Esophagus squamous epithelium (tissue), 5 donors: ENCODE results near the gene MAN1C1. TPM values are rescaled to one million over a fixed set of nuclear protein-coding genes. Genes with fewer than 3 reads are reported as not detected.

Experiments
- DNase-seq: peaks from one replicate; lab custom pipeline; 2025; lab: John Stamatoyannopoulos, UW
- H3K27ac ChIP-seq, 4 donors: fragments of 200-600 bp; sonication (generic); one replicate each; pipeline ENCODE4 v1.5.1; 2016 to 2019; ENCODE audit warnings: mild to moderate bottlenecking in 1 of 4
- H3K27me3 ChIP-seq, 4 donors: fragments of 200-600 bp; sonication (generic); 1 replicate in 3 of 4; 2 replicates in 1 of 4; pipeline versions ENCODE4 v1.5.1 to v1.6.0; 2017 to 2021; ENCODE audit warnings: antibody characterized with exemption in 1 of 4
- H3K36me3 ChIP-seq, 3 donors: fragments of 200-600 bp; sonication (generic); one replicate each; pipeline ENCODE4 v1.5.1; 2016 to 2019
- H3K4me1 ChIP-seq, 3 donors: fragments of 200-600 bp; sonication (generic); one replicate each; pipeline ENCODE4 v1.5.1; 2017 to 2019
- H3K4me3 ChIP-seq, 4 donors: fragments of 200-600 bp; sonication (generic); 1 replicate in 3 of 4; 2 replicates in 1 of 4; pipeline ENCODE4 v1.5.1; 2016 to 2019; ENCODE audit warnings: mild to moderate bottlenecking in 2 of 4, moderate library complexity in 1 of 4
- H3K9me3 ChIP-seq, 3 donors: fragments of 200-600 bp; sonication (generic); one replicate each; pipeline ENCODE4 v1.5.1; 2016 to 2019
- CTCF ChIP-seq, 6 experiments: fragments of 450-650 bp in 4 of 6; fragments of 200-600 bp in 2 of 6; sonication (generic) in 2 of 6; IDR thresholded peaks; one replicate each; pipeline ENCODE4 v1.5.1; 2016 to 2019; ENCODE audit warnings: antibody characterized with exemption in 6 of 6, mild to moderate bottlenecking in 4 of 6, moderate library complexity in 4 of 6
- POLR2A ChIP-seq, 4 donors: fragments of 450-650 bp; IDR thresholded peaks; one replicate each; pipeline ENCODE4 v1.6.1; 2017; ENCODE audit warnings: antibody characterized with exemption in 4 of 4, mild to moderate bottlenecking in 4 of 4, moderate library complexity in 3 of 4
- WGBS, 2 donors: methylation state at CpG; one replicate each; pipeline ENCODE4 v1.1.5; 2018; 5-methylcytosine and 5-hydroxymethylcytosine counted together
- intact Hi-C: fragments of 100-400 bp; cut with DNase I; formaldehyde crosslinking; loops from one replicate; pipeline ENCODE4 v1.15.0; 2022
- total RNA-seq, 4 donors: library from RNA; depleted of rRNA; stranded (reverse); fragments of >200 nt; gene quantifications; one replicate each; pipeline ENCODE4 v1.1.0, GENCODE V29; 2016
- donor health status: DM: yes; HTN: yes; CAD: no.

The MAN1C1 gene
- total RNA-seq, 4 donors from 2014 or later: 0.91 to 7.4 (median 3.8) TPM

- Histone ChIP-seq H3K27me3 (no peaks in the 10 kb centered on the region), H3K4me3 (no peak overlapping the region), H3K27ac (peak overlapping the region in 3 of 4 donors; percentile 85 to 93 (median 88)), H3K4me1 (peaks cover 35 to 75% (median 46%) of the 10 kb centered on the region in 3 donors), H3K9me3 (no peaks in the 10 kb centered on the region), H3K36me3 (peaks cover 0 to 11% (median 0%) of the 10 kb centered on the region in 3 donors)
- TF ChIP-seq CTCF (IDR thresholded peaks at IDR 0.05): no peak
- TF ChIP-seq POLR2A (IDR thresholded peaks at IDR 0.05): no peak
- WGBS, 2 donors: 59 to 67% methylated on average over 13 to 15 of the region's 18 CpGs
- intact Hi-C loops: no loop called here
- no peak for DNase-seq
Observed at GRCh38 chr1:25569597-25570396, 46.8 kb upstream of the MAN1C1 start.

GRCh38 chr1:25570798-25571521, 45.6 kb upstream of the MAN1C1 start:
- H3K4me1 ChIP-seq: peaks cover 35 to 63% (median 45%) of the 10 kb centered on the region in 3 donors
- no peaks in the 10 kb centered on the region for H3K36me3 ChIP-seq
- H3K4me3 ChIP-seq: no peak overlapping the region
- intact Hi-C loops: no loop called here
- H3K9me3 ChIP-seq: no peaks in the 10 kb centered on the region
- no peaks in the 10 kb centered on the region for H3K27me3 ChIP-seq
- 90 to 91% methylated on average over 7 to 8 of the region's 12 CpGs for WGBS, 2 donors
- TF ChIP-seq CTCF (IDR thresholded peaks at IDR 0.05) (no peak), POLR2A (IDR thresholded peaks at IDR 0.05) (no peak)
- DNase-seq: no peak
- no peak overlapping the region for H3K27ac ChIP-seq

DNA sequence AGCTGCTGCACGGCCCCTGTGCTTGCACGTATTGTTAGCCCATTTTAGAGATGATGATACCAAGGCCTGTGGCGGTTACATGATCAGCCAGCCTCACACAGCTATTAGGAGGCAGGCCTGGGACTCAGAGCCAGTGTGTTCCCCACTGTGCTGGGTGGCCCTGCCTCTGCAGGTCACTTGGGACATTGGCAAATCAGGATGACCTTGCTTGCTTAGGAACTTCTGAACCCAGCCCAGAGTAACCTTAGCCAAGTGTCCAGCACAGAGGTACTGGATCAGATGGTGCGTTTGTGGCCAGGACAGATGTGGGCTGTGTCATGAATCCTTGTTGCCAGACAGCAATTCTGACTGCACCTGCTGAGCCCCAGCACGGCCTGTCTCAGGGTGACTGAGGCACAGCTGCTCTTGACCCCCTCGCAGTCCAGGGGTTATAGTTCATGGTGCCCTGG, 45.0 kb upstream of the MAN1C1 start:
- Histone ChIP-seq H3K27ac (no peak overlapping the region), H3K4me3 (no peak overlapping the region), H3K4me1 (peaks cover 33 to 57% (median 39%) of the 10 kb centered on the region in 3 donors), H3K9me3 (no peaks in the 10 kb centered on the region), H3K27me3 (no peaks in the 10 kb centered on the region), H3K36me3 (no peaks in the 10 kb centered on the region)
- DNase-seq: no peak
- intact Hi-C loops: no loop called here
- WGBS, 2 donors: 80 to 84% methylated on average over 1 to 3 of the region's 6 CpGs
- TF ChIP-seq CTCF (IDR thresholded peaks at IDR 0.05): no peak
- no peak for TF ChIP-seq POLR2A (IDR thresholded peaks at IDR 0.05)

GRCh38 chr1:25572107-25572506, 44.5 kb upstream of the MAN1C1 start:
- no peaks in the 10 kb centered on the region for H3K36me3 ChIP-seq
- 92% methylated on average over 2 of the region's 5 CpGs; no CpG with 5 or more reads in 1 of the 2 donors for WGBS, 2 donors
- H3K4me3 ChIP-seq: no peak overlapping the region
- no peaks in the 10 kb centered on the region for H3K27me3 ChIP-seq
- H3K27ac ChIP-seq: no peak overlapping the region
- peaks cover 28 to 52% (median 33%) of the 10 kb centered on the region in 3 donors for H3K4me1 ChIP-seq
- intact Hi-C loops: no loop called here
- DNase-seq: no peak
- TF ChIP-seq CTCF (IDR thresholded peaks at IDR 0.05) (no peak), POLR2A (IDR thresholded peaks at IDR 0.05) (no peak)
- H3K9me3 ChIP-seq: no peaks in the 10 kb centered on the region
